Right ventricle myocardium inferior (tissue), 1 donor: ENCODE measurements around the gene CCDC33. TPM values are rescaled to one million over a fixed set of nuclear protein-coding genes. Genes with fewer than 3 reads are reported as not detected.
A peak's percentile ranks its signal among the peaks of the same experiment; 100 is the strongest.

Experiments used
- ATAC-seq: fragments of 200-7000 bp; cut with Tn5 transposase; one replicate; pipeline ENCODE4 v1.9.1; 2020; ENCODE audit warnings: mild to moderate bottlenecking, moderate library complexity
- DNase-seq: peaks from one replicate; pipeline ENCODE4 v3.0.0; 2021; ENCODE audit errors: missing footprints
- intact Hi-C: fragments of 100-400 bp; cut with DNase I; formaldehyde crosslinking; loops from one replicate; pipeline ENCODE4 v1.11.0; 2022
- long read RNA-seq: library from polyadenylated mRNA; unstranded; transcript quantifications from one replicate; pipeline ENCODE4 v2.0.0, GENCODE V29; 2021
- total RNA-seq: library from RNA; stranded (reverse); fragmentation: NEBNext Ultra II Directional; extraction: Animal tissue kit (Norgen Biotek cat#: 25700); gene quantifications from one replicate; pipeline ENCODE4 v1.2.1, GENCODE V29; 2021
- donor health status: DM: no; HTN: yes; CAD: no; lungs with severe emphysema.

CCDC33 gene
- total RNA-seq: not detected
- long read RNA-seq: 0 reads

GRCh38 chr15:74235962-74236361 lies at the start of gene CCDC33:
Gene CCDC33, plus strand, starts transcription at chr15:74236326. Its CDS starts 394 bp downstream, at chr15:74236720.
- intact Hi-C loops: no loop called here
- no peak for ATAC-seq
- no peak for DNase-seq

GRCh38 chr15:74188216-74188615 lies 47.9 kb upstream of the CCDC33 start:
- DNase-seq: peak; percentile 50
- intact Hi-C loops: no loop called here
- no peak for ATAC-seq

DNA sequence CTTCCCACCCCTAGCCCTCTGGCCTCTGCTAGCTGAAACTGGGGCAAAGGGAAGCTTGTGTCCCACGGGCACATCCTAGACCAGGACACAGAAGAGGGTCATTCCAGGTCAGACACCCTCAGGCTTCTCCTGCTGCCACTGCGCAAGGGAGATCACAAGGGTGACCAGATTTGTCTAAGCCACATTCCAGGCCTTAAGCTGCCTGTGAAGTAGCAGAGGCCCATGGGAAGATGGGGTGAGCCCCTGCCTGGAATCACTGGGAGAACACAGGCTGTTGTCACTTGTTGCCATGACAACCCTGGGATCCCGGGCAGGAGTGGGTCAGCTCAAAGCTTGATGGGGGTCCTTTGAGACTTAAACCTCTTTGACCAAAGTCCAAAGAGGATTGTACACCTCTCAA lies 44.3 kb upstream of the CCDC33 start:
- DNase-seq (peak; percentile 9), ATAC-seq (peak; percentile 21)
- intact Hi-C loops: no loop called here

DNA sequence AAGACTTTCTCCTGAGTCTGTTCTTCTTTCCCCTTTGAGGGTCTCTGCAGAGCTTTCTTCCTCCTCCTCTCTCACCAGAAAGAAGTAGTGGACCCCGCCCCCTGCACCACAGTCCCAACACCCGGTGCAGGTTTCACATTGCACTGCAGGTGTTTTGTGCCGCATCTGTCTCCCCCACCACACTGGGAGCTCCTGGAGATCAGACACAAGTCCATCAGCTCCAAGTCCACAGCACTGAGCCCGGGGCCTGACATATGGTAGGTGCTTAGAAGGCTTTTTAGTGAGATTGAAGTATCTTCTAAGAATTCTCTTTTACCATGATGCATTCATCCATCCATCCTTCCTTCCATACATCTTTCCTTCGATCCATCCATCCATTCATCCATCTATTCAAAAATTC lies 43.4 kb upstream of the CCDC33 start:
- ATAC-seq (no peak), DNase-seq (peak; percentile 48)
- intact Hi-C loops: no loop called here

DNA sequence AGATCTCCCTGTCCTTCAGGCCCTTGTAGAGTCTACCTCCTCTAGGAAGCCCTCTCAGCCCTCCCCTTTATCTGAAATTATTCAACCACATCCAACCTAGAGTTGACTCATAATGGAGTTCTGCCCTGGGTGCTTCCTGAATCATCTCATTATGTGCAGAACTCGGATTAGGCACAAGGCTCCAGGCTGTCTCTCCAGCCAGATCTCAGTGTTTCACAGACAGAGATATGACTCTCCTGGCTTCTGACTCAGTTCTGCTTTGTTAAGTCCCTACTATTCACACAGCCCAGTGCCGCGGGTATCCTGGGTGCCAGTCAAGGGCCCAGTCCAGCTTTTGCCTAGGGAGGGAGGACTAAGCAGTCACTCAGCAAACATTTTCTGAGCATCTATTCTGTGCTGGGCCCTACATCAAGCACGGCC lies 42.8 kb upstream of the CCDC33 start:
- no peak for ATAC-seq

GRCh38 chr15:74193905-74194304 lies 42.2 kb upstream of the CCDC33 start:
- ATAC-seq: no peak
- intact Hi-C loops: no loop called here
- peak; percentile 55 for DNase-seq

More for the DNA sequence above, 42.8 kb upstream of the CCDC33 start:
- intact Hi-C loops: no loop called here
- peak; percentile 16 for DNase-seq

DNA sequence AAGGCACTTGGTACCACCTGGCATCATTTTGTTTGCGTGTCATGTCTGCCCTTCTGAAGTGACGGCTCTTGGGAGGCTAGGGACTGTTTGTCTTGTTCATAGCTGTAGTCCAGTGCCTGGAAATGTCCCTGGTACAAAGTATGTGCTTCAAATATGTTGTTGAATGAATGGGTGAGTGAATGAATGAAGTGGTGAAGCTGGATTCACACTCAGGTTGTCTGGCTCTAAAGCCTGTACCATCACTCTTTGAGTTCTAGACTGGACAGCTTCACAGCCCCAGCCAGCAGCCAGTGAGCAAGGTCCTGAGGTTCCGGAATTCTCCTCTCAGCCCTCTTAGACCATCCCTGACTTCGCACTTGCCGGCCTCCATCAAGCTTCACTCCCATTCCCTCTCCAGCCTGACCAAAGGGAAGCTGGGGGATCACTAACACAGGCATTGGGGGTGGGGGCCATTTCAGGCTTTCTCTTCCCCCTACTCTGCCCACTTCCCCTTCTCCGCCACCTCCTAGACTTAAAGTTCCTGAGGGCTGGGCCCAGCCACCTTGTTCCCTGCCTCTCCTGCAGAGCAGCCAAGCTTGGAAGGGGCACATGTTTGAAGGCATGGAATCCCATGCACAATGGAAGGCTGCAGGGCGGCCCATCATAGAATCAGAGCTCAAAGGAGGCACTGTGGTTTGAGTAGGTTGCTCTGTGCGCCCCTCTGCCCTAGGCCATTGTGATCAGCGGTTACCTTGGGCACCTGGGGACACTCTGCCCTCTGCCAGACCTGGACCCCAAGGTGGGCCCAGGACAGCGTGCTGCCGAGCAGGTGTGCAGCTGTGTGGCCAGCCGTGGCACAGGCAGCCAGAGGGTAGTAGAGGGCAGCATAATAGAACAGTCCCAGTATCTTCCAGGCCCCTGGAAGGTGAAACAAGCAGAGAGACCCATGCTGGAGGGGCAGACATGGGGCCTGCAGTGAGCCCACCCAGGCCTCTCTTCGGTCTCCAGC lies 41.3 kb upstream of the CCDC33 start:
- DNase-seq (peak; percentile 37), ATAC-seq (no peak)
- intact Hi-C loops: no loop called here

- DNase-seq: peak; percentile 80
- intact Hi-C loops: no loop called here
- no peak for ATAC-seq
Measured at GRCh38 chr15:74196175-74196574, 40.0 kb upstream of the CCDC33 start.

DNA sequence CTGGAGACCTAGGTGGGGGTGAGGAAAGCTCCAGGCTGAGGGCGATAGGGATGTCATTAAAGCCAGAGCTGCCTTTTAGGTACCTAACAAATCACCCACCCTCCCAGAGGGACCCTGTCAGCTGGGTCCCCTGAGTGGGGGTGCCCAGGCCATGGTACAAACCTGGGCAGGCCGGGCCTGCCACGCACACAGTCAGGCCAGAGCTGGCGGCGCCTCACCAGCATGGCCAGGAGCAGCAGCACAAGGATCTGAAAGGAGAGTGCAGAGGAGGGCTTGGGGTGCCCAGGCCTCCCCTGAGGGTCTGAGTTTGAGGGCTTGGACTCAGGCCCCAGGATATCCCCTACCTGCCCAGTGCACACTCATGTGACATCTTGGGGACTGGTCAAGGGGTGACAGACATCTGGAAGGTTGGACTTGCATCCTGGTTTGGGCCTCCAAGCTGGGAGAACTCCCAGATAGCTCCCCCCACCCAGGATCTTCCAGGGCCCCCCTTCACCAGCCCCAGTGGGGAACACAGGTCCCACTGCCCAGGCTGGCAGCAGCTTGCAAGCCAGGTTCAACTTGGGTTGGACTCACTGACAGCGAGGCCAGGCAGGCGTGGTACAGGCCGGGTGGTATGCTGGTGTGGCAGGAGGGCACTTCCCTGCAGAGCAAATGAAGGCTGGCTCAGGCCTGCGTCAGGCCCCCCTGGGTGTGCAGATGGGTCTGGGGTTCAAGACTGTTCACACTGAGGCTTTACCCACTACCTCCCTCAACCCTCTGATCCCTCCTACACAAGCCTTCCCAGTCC lies 38.8 kb upstream of the CCDC33 start:
- intact Hi-C loops: no loop called here
- DNase-seq (peak; percentile 59), ATAC-seq (no peak)

GRCh38 chr15:74199297-74199652 lies 36.9 kb upstream of the CCDC33 start:
- intact Hi-C loops: no loop called here
- no peak for ATAC-seq

DNA sequence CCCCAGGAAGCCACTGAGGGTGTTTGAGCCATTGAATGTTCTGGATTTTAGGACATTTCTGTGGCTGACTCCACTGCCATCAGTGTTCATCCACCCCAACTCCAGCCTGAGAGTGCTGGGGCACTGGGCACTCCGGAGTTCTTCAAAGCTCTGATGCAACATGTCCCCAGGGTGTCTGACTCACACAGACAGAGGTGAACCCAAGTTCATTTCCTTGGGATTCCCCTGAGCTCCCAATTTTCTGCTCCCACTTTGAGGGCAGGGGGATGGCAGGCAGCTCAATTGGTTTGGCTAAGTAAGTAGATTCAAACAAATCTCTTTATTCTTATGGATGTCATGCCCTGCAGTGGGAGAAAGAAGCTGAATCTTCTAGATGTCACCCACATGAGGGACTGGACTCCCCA lies 35.7 kb upstream of the CCDC33 start:
- peak; percentile 66 for ATAC-seq
- intact Hi-C loops: no loop called here
- DNase-seq: peak; percentile 61

More at GRCh38 chr15:74199297-74199652, 36.9 kb upstream of the CCDC33 start:
- peak; percentile 43 for DNase-seq

DNA sequence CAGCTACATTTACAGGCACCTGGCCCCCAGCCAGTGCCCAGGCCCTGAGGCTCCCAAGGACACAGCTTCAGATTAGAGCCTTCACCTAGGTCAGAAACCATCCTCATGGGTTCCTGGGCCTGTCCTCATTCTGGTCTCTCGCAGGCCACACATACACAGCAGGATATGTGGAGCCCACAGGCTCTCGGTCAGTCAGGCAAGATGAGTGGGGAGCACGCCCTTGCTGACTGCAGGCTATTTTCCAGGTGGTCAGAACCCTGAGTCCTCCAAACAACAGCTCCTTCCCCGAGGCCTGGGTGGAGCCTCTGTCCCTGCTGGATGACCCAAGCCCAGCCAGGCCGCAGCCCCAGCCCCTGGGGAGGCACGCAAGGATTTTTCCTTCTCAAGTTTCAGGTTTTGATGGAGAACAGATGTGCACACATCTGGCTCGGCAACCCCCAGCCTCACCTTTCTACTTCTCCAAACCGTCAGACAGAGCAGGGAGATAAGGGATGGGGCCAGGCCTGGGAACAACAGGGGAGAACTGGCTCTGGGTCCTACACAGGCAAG lies 35.2 kb upstream of the CCDC33 start:
- ATAC-seq: peak; percentile 39
- intact Hi-C loops: no loop called here
- peak; percentile 69 for DNase-seq

- intact Hi-C loops: no loop called here
Measured at GRCh38 chr15:74201710-74202420, 34.3 kb upstream of the CCDC33 start.

DNA sequence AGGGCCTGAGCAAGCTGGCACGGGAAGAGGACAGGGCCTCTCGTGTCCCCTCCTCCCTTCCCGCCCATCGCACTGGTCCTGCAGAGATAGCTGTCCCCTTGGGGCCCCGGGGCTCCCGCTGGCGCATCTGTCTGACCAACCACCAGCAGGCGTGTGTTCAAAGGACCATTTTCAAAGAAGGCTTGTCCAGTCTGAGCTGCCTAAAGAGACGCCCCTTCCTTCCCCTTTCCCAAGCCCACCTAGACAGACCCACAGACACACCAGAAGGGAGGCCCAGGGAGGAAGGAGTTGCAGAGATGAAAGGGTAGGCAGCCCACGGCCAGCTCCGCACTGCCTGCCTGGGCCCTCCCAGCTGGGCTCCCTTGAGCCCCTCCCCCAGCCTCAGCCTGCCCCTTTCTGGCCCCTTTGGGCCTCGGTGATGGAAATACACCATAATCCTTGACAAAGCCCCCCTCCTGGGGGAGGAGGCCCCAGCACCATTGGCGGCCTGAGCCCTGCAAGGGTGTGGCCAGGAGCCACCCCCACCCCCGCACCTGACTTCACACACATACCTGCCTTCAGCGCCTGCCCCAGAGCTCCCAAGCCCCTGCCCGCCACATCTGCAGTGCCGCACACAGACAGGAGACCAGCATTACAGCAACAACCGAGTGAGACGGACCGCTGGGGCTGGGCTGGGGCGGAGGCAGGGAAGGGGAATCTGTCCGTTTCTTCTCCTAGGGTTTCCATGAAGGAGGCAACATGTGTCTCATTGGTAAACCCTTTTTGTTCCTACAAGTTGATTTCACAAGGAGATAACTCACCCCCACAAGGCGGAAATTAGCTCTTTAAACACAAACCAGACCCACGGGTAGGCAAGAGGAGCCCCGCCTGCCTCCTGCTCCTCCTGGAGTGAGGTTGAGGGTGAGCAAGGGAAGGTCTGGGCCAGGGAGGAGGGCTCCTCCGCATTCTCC lies 33.4 kb upstream of the CCDC33 start, which contains the start of gene STRA6:
STRA6 (minus strand) TSS at position 336 of the 950 bp plus-strand sequence. CDS start 520 bp downstream, outside the sequence.
- intact Hi-C loops: no loop called here
- DNase-seq (no peak), ATAC-seq (no peak)

More at GRCh38 chr15:74201710-74202420, 34.3 kb upstream of the CCDC33 start:
- ATAC-seq: no peak
- peak; percentile 18 for DNase-seq

GRCh38 chr15:74203914-74204431 lies 32.2 kb upstream of the CCDC33 start:
- DNase-seq (no peak), ATAC-seq (peak; percentile 48)
- intact Hi-C loops: no loop called here

DNA sequence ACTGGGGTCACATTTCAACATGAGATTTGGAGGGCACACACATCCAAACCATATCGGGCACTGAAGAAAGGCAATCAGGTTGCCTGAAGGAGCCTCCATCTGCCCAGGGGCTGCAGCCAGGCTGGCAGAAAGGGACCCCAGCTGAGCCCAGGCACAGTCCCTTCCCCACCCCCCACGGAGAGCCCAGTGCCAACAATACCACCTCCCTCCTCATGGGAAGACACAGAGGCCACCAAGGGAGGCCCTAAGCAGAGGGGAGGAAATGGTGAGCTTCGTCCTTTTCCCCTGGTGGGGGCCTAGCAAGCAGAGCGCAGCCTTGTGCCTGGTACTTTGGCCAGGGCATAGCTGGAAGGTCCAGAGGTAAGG lies 30.6 kb upstream of the CCDC33 start:
- intact Hi-C loops: no loop called here
- DNase-seq (no peak), ATAC-seq (no peak)

- no peak for ATAC-seq
- intact Hi-C loops: no loop called here
- DNase-seq: peak; percentile 0
Measured at GRCh38 chr15:74206801-74207281, 29.3 kb upstream of the CCDC33 start.
